HG02678 (cell line): Measurements from ENCODE around the gene ACOXL.

Source experiments
- ATAC-seq: cut with Tn5 transposase; IDR thresholded peaks from one replicate; pipeline ENCODE4 v1.9.1; 2021; ENCODE audit warnings: mild to moderate bottlenecking, moderate library complexity; ENCODE audit not compliant: unreplicated experiment

Gene ACOXL

DNA sequence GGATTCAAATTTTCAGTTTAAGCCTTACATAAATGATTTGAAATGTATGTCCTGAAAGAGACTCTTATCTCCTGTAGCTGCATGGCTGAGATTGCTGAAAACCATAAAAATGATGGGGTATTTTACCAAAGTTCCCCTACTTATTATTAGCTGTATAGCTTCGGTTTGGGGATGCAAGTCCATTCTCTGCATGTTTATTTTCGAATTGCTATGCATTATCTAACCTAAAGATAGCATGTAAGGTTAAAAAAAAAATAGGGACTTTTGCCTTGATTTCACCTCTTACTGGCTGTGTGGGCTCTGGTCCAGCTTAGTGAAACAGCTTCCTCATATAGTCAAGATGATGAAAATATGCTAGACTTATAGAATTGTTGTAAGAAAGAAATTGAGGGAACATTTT lies 14.0 kb upstream of the ACOXL start:
- ATAC-seq = no peak

DNA sequence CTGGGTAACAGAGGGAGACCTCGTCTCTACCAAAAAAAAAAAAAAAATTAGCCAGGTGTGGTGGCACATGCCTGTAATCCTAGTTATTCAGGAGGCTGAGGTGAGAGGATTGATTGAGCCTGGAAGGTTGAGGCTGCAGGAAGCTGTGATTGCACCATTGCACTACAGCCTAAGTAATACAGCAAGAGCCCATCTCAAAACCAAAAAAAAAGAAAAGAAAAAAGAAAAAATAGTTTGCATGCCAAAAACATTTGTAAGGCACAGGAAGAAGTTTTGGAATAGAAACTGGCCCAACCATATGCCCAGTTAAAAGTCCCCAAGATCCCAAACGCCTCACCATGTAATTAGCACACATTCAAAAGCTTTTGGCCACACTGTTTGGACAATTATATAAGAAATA lies 13.4 kb upstream of the ACOXL start:
- ATAC-seq = no peak

- no peak for ATAC-seq
Observed at GRCh38 chr2:110720547-110720946, 11.8 kb upstream of the ACOXL start.

DNA sequence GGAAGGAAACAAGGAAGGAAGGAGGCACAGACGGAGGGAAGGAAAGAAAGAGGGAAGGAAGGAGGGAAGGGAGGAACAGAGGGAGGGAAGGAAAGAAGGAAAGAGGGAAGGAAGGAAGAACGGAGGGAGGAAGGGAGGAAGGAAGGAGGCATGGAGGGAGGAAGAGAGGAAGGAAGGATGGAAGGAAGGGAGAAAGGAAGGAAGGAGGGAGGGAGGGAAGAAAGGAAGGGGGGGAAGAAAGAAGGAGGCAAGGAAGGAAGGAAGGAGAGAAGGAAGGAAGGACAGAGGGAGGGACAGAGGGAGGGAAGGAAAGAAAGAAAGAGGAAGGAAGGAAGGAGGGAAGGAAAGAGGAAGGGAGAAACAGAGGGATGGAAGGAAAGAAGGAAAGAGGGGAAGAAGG lies 7.6 kb upstream of the ACOXL start:
- no peak for ATAC-seq

- ATAC-seq = no peak
Observed at GRCh38 chr2:110725370-110725769, 7.0 kb upstream of the ACOXL start.

GRCh38 chr2:110725859-110726258 lies 6.5 kb upstream of the ACOXL start:
- ATAC-seq = no peak

GRCh38 chr2:110726285-110726684 lies 6.1 kb upstream of the ACOXL start:
- no peak for ATAC-seq

GRCh38 chr2:110727923-110728322 lies 4.5 kb upstream of the ACOXL start:
- ATAC-seq = no peak

DNA sequence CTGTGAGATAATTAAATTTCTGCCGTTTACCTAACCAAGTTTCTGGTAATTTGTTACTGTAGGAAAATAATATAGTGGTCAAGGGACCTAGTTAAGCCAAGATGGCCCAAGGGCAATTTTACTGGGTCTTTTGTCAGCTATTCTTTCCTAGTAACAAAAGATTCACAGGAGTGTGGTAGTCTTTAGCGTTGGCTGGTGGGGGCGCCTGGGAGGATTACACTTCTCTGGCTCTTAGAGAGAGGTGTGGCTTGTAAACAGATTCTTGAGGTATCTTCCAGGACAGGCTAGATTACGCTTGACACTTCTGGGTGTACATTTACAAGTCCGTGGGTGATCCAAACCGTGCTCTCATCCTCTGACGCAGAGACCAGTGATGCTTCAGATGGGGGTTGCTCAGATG lies 3.3 kb upstream of the ACOXL start:
- no peak for ATAC-seq

DNA sequence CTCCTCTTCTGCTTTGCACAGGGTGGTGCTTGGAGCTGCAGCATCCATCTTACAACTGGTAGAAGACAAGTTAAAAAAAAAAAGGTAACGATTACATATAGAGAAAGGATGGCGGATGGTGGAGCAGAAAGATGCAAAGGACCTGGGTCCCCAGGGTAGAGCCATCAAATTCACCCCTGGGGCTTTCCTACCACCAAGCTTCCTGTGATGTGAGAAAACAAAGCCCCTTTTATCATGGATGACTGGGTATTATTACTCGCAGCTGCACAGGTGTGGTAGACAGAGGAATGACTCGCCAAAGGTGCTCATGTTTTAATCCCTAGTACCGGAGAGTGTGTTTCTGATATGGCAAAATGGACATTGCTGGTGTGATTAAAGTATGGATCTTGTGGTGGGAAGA lies 1.3 kb upstream of the ACOXL start:
- ATAC-seq = no peak

- ATAC-seq = no peak
Observed at GRCh38 chr2:110735366-110735765, 3.0 kb downstream of the ACOXL start.

DNA sequence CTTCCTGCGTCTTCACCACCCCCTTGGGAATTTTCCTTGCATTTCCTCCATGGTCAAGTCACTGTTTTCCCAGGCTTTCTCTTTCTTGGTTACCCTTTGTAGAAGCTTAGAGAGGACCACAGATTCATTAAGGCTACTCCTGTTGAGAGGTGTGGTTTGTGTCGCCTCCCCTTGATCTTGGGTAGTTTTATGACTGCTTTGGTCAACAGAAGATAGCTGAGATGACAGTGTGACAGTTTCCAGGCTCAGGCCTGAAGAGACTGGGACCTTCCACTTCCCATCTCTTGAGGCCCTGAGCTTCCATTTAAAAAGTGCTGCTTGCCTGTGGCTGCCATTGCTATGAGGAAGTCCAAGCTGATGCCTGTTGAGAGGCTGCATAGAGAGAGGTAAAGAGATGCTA lies 5.4 kb downstream of the ACOXL start:
- no peak for ATAC-seq

GRCh38 chr2:110740747-110741349 lies 8.5 kb downstream of the ACOXL start:
- ATAC-seq = no peak

- no peak for ATAC-seq
Observed at GRCh38 chr2:110741491-110741980, 9.2 kb downstream of the ACOXL start.

GRCh38 chr2:110742412-110742811 lies 10.0 kb downstream of the ACOXL start:
- no peak for ATAC-seq

DNA sequence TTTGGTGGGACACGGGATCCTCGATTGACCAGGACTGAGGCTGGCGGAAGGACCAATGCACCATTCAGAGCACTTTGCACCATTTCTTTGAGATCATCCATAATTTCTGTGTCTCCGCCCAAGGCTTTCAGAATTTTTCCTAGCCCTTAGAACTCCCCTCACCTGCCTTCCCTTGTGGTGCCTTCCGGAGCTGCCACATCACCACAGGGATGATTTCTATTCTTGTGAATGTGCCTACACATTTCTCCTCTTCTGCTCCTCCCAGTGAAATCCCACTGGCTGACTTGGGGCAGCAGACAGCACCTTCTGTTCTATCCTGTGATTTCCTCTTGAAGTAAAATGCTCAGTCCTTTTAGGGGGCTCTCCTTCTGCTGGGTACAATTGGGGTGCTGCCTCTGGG lies 11.2 kb downstream of the ACOXL start:
- ATAC-seq = no peak

- no peak for ATAC-seq
Observed at GRCh38 chr2:110744429-110744828, 12.1 kb downstream of the ACOXL start.

- no peak for ATAC-seq
Observed at GRCh38 chr2:110745048-110745447, 12.7 kb downstream of the ACOXL start.

- ATAC-seq = no peak
Observed at GRCh38 chr2:110746586-110747521, 14.5 kb downstream of the ACOXL start.

DNA sequence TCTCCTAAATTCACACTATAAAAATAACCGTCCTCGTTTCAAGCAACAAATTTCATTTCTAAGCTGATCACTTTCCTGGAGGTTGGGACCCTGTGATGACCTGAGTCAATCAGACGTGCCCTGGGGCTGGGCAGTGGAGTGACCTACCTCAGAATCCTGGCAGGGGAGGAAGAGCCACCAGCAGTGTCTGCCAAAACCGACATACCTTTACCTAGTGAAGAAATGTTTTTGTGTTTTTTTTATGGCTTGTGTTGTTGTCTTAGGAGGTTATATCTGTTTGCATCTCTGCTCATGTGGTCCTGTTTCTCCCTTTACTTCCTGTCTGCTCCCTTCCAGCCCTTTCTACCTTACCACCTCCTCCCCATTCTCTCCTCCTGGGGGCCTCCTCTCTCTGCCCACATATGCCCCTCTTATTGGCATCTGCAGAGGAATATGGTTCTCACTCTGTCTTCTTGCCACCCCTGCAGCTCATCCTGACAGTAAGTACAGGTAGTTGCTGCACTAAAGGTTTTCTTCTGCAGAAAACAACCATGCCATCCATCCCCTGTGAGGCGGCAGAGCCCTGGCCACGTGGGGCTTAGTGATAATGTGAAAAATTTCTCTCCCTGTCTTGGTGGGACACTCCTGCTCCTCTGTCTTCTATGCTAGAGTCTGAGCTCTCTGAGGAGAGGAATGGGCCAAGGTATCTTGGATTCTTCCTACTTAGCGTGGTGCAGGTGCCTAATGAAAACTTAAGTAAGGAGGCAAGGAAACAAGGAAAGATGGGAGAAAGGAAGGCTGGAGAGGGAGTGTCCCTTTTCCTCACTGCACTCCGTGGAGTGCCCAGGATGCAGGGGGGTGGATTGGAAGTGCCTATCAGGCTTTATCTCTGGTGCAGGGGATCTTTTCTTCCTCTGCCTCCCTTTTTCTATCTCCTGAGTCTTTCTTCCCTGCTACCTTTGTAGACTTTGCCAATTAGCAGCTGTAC lies 15.4 kb downstream of the ACOXL start:
- no peak for ATAC-seq

DNA sequence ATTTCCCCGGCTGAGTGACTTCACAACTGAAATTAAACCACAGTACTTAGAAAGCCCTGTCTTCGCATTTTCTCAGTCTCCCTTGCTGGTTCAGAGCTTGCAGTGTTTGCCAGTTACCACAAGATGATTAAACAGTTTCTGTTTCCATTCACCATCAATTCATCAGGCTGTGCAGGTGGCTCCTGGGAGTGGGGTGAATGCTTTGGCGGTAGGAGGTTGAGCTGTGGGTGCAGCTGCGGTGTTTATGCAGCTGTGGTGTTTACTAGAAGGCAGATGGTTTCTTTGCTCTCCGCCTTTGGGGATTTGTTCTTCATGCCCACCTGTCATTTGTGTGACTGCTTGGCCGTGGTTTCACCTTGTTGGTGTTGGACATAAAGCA lies 16.1 kb downstream of the ACOXL start:
- ATAC-seq = peak; percentile 97
